Tibial nerve (tissue), 4 donors: ENCODE results near the gene SORBS1. TPM values are rescaled to one million over a fixed set of nuclear protein-coding genes. Genes with fewer than 3 reads are reported as not detected.
A peak's percentile ranks its signal among the peaks of the same experiment; 100 is the strongest.

Experiments
- DNase-seq, 2 donors: peaks; one replicate each; pipeline ENCODE4 v3.0.0-alpha.2; 2019; ENCODE audit warnings: low spot score in 2 of 2
- H3K27ac ChIP-seq, 4 donors: fragments of 200-600 bp; sonication (generic) in 3 of 4; one replicate each; pipeline ENCODE4 v1.5.1; 2017 to 2019; ENCODE audit warnings: mild to moderate bottlenecking in 1 of 4
- H3K27me3 ChIP-seq, 2 donors: fragments of 200-600 bp; sonication (generic) in 1 of 2; one replicate each; pipeline versions ENCODE4 v1.5.1 to v1.6.0; 2017 to 2019
- H3K36me3 ChIP-seq, 3 donors: fragments of 200-600 bp; sonication (generic); one replicate each; pipeline ENCODE4 v1.5.1; 2018 to 2019
- H3K4me1 ChIP-seq, 4 donors: fragments of 200-600 bp; sonication (generic) in 3 of 4; one replicate each; pipeline ENCODE4 v1.5.1; 2017 to 2019
- H3K4me3 ChIP-seq, 4 donors: fragments of 200-600 bp; sonication (generic) in 3 of 4; one replicate each; pipeline ENCODE4 v1.5.1; 2017 to 2019; ENCODE audit warnings: mild to moderate bottlenecking in 1 of 4, moderate library complexity in 1 of 4
- H3K9me3 ChIP-seq, 4 donors: fragments of 200-600 bp; sonication (generic) in 3 of 4; one replicate each; pipeline ENCODE4 v1.5.1; 2017 to 2019
- EP300 ChIP-seq, 2 donors: sonication (generic); formaldehyde crosslinking; IDR thresholded peaks; one replicate each; pipeline ENCODE4 v1.6.1; 2017; ENCODE audit warnings: antibody characterized with exemption in 2 of 2, mild to moderate bottlenecking in 1 of 2
- POLR2A ChIP-seq, 2 donors: fragments of 450-650 bp; IDR thresholded peaks; one replicate each; pipeline ENCODE4 v1.6.1; 2017; ENCODE audit warnings: antibody characterized with exemption in 2 of 2, mild to moderate bottlenecking in 2 of 2, moderate library complexity in 2 of 2
- WGBS, 2 donors: methylation state at CpG; one replicate each; pipeline ENCODE4 v1.1.5; 2018; 5-methylcytosine and 5-hydroxymethylcytosine counted together
- total RNA-seq, 4 donors: library from RNA; depleted of rRNA; stranded (reverse); fragments of >200 nt; gene quantifications; one replicate each; pipeline ENCODE4 v1.1.0, GENCODE V29; 2016
- TF ChIP-seq, protein P1 (sequence below), 5 experiments: fragments of 200-600 bp in 3 of 5; fragments of 450-650 bp in 2 of 5; sonication (generic) in 3 of 5; IDR thresholded peaks; one replicate each; pipeline ENCODE4 v1.5.1; 2016 to 2019; ENCODE audit warnings: antibody characterized with exemption in 5 of 5, mild to moderate bottlenecking in 3 of 5, moderate library complexity in 2 of 5

The SORBS1 gene
- total RNA-seq, 4 donors from 2014 or later = 427 to 623 (median 567) TPM

DNA sequence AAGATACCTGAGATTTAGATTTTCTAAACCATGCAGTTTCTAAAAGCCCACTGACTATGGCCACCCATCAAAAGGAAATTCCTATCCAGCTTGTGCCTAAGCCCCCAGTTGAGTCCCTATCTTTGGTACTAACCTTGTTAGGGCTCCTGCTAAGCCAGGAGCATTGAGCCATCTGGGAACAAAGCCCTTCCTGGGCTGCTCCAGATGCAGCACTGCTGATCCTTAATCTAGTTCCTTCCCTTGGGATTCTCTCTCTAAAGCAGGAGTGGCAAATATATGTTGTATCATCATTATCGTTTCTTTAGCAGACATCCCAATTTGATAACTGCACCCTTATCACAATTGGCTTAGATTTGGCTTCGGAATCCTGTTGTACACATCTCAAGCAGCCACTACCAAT, 245.7 kb downstream of the SORBS1 start:
- Histone ChIP-seq H3K9me3 (no peaks in the 10 kb centered on the region), H3K4me1 (peaks cover 0 to 7% (median 5%) of the 10 kb centered on the region in 4 donors), H3K27me3 (no peaks in the 10 kb centered on the region), H3K36me3 (peaks cover 0 to 89% (median 6%) of the 10 kb centered on the region in 3 donors), H3K27ac (no peak overlapping the region), H3K4me3 (no peak overlapping the region)
- whole genome bisulfite sequencing, 2 donors = 88 to 95% methylated on average over 2 of the region's 2 CpGs
- no peak for DNase-seq
- TF ChIP-seq, protein P1, sequence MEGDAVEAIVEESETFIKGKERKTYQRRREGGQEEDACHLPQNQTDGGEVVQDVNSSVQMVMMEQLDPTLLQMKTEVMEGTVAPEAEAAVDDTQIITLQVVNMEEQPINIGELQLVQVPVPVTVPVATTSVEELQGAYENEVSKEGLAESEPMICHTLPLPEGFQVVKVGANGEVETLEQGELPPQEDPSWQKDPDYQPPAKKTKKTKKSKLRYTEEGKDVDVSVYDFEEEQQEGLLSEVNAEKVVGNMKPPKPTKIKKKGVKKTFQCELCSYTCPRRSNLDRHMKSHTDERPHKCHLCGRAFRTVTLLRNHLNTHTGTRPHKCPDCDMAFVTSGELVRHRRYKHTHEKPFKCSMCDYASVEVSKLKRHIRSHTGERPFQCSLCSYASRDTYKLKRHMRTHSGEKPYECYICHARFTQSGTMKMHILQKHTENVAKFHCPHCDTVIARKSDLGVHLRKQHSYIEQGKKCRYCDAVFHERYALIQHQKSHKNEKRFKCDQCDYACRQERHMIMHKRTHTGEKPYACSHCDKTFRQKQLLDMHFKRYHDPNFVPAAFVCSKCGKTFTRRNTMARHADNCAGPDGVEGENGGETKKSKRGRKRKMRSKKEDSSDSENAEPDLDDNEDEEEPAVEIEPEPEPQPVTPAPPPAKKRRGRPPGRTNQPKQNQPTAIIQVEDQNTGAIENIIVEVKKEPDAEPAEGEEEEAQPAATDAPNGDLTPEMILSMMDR (IDR thresholded peaks at IDR 0.05) = no peak
- TF ChIP-seq POLR2A (IDR thresholded peaks at IDR 0.05) (no peak), EP300 (IDR thresholded peaks at IDR 0.05) (no peak)

DNA sequence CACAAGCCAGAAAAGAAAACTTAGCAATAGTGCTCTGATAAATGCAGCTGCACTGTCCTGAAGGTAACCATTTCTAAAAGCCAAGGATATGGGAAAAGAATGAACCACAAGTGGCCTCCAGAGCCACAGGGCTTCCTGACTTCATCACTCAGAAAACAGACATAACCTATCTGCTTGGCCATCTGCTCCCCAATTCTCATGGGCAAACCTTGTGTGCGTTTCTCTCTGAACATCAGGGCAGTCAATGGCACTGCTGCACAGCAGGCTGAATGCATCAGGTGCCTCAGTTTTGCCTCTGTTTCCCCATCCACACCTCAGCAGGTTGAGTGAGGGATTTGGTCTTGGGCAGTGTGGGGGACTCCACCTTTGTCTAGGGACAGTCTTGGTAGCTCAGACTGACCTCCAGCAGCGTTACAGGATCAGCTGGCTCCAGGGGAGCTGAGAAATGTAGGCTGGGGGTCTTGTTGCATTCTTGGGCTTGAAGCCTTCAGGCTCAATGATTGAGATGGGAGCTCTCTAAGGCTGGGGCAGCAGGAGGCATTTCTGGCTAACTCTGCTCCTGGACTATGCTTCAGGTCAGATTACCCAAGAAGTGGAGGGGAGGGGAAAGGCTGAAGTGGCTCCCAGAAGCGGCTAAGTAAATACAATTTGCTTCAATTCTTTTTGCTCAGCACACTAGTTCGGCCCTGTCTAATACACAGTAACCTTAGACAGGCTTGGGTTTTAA, 246.8 kb downstream of the SORBS1 start:
- peaks cover 0 to 16% (median 6%) of the 10 kb centered on the region in 4 donors for H3K4me1 ChIP-seq
- no peak overlapping the region for H3K4me3 ChIP-seq
- no peak for TF ChIP-seq POLR2A (IDR thresholded peaks at IDR 0.05)
- no peaks in the 10 kb centered on the region for H3K9me3 ChIP-seq
- DNase-seq = no peak
- no peak overlapping the region for H3K27ac ChIP-seq
- H3K36me3 ChIP-seq = peaks cover 0 to 77% (median 6%) of the 10 kb centered on the region in 3 donors
- WGBS, 2 donors = 85 to 86% methylated on average over 4 of the region's 4 CpGs
- no peaks in the 10 kb centered on the region for H3K27me3 ChIP-seq

- H3K27ac ChIP-seq = peak overlapping the region in 1 of 4 donors; percentile 28
- H3K36me3 ChIP-seq = peaks cover 0 to 65% (median 6%) of the 10 kb centered on the region in 3 donors
- no peak overlapping the region for H3K4me3 ChIP-seq
- H3K27me3 ChIP-seq = no peaks in the 10 kb centered on the region
- peaks cover 0 to 30% (median 7%) of the 10 kb centered on the region in 4 donors for H3K4me1 ChIP-seq
- no peaks in the 10 kb centered on the region for H3K9me3 ChIP-seq
- WGBS, 2 donors = 88 to 100% methylated on average over 1 of the region's 1 CpG
- TF ChIP-seq POLR2A (IDR thresholded peaks at IDR 0.05) (no peak), EP300 (IDR thresholded peaks at IDR 0.05) (no peak)
- TF ChIP-seq, protein P1 (IDR thresholded peaks at IDR 0.05) = no peak
- DNase-seq = no peak
Observed at GRCh38 chr10:95312986-95313495, 248.1 kb downstream of the SORBS1 start.

DNA sequence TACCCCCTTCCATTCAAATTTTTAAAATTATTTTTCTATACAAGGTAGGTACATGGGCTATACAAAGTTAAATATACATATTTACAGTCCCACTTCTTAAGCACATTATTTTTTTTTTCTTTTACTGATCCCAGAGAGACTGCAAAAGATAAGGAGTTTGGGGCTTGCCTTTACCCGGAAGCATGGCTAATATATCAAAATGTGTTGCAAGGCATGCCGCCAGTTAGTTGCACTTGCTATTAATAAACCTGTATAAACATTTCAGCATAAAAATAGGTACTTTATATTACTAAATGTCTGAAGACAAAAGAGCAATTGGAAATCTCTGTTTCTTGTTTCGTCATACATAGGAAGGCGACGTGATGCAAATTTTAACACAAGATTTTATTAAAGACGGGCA, 248.9 kb downstream of the SORBS1 start:
- Histone ChIP-seq H3K4me3 (no peak overlapping the region), H3K36me3 (peaks cover 0 to 57% (median 6%) of the 10 kb centered on the region in 3 donors), H3K27ac (no peak overlapping the region), H3K4me1 (peaks cover 0 to 32% (median 7%) of the 10 kb centered on the region in 4 donors), H3K9me3 (no peaks in the 10 kb centered on the region), H3K27me3 (no peaks in the 10 kb centered on the region)
- 67 to 73% methylated on average over 6 of the region's 6 CpGs for WGBS, 2 donors
- no peak for DNase-seq
- TF ChIP-seq EP300 (IDR thresholded peaks at IDR 0.05) = no peak
- TF ChIP-seq, protein P1 (IDR thresholded peaks at IDR 0.05) = no peak
- TF ChIP-seq POLR2A (IDR thresholded peaks at IDR 0.05) = no peak

DNA sequence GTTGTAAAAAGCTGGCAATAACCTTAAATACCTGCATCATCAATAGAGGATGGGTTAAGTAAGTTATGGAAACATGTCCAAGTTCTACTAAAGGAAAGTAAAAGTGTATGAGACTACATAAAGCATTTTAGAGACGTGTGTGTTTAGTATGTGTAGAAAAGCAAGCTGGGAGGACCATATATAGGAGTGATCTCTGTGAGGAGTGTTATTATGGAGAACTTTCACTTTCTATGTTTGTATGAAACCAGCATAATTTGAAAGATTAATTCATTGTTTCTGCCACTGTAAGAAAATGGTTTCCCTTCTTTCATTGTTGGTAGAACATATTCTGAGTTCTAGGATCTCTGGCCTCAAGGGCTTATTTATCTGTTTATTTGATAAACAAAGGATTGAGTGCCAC, 251.2 kb downstream of the SORBS1 start:
- Histone ChIP-seq H3K27me3 (no peaks in the 10 kb centered on the region), H3K36me3 (peaks cover 0 to 34% (median 3%) of the 10 kb centered on the region in 3 donors), H3K4me1 (peaks cover 0 to 32% (median 7%) of the 10 kb centered on the region in 4 donors), H3K9me3 (no peaks in the 10 kb centered on the region), H3K4me3 (no peak overlapping the region), H3K27ac (peak overlapping the region in 1 of 4 donors; percentile 3)
- no peak for DNase-seq
- WGBS, 2 donors = 33 to 41% methylated on average over 1 of the region's 1 CpG
- TF ChIP-seq EP300 (IDR thresholded peaks at IDR 0.05) = no peak
- TF ChIP-seq POLR2A (IDR thresholded peaks at IDR 0.05) = no peak
- TF ChIP-seq, protein P1 (IDR thresholded peaks at IDR 0.05) = no peak
